Activated CD4-positive, alpha-beta T cell treated with anti-CD3 and anti-CD28 coated beads for 36 hours (primary cell): Measurements from ENCODE around the gene SLC25A2. TPM values are rescaled to one million over a fixed set of nuclear protein-coding genes. Genes with fewer than 3 reads are reported as not detected.
A peak's percentile ranks its signal among the peaks of the same experiment; 100 is the strongest.
"Not testable (repeated sequence)": the region's sequence is repeated elsewhere in the genome, so short reads cannot be mapped to it uniquely, and the experiment has no call there.

Experiments
- ATAC-seq: fragments of 200-7000 bp; cut with Tn5 transposase; one replicate; pipeline ENCODE4 v1.10.0; 2021; ENCODE audit warnings: mild to moderate bottlenecking, moderate library complexity
- CTCF ChIA-PET: fragments of 350-600 bp; sonication (Branson Sonifier 250); formaldehyde crosslinking; loops from one replicate; lab custom pipeline; 2021; ENCODE audit warnings: antibody characterized with exemption; lab: Charles Lee
- POLR2A ChIA-PET: fragments of 350-600 bp; sonication (Branson Sonifier 250); formaldehyde crosslinking; loops from one replicate; lab custom pipeline; 2021; ENCODE audit warnings: antibody characterized with exemption, inconsistent platforms; lab: Charles Lee
- DNase-seq: peaks from one replicate; pipeline ENCODE4 v3.0.0-alpha.2; 2020
- H3K27ac Mint-ChIP-seq: one replicate; pipeline ENCODE4 v1.8.0; 2021; ENCODE audit warnings: mixed read lengths
- H3K27me3 Mint-ChIP-seq: one replicate; pipeline ENCODE4 v1.8.0; 2021; ENCODE audit warnings: mixed read lengths
- H3K36me3 Mint-ChIP-seq: one replicate; pipeline ENCODE4 v1.8.0; 2021; ENCODE audit warnings: low read depth, mixed read lengths
- H3K4me1 Mint-ChIP-seq: one replicate; pipeline ENCODE4 v1.8.0; 2021; ENCODE audit warnings: mixed read lengths
- H3K4me3 Mint-ChIP-seq: one replicate; pipeline ENCODE4 v1.8.0; 2021; ENCODE audit warnings: mild to moderate bottlenecking, moderate library complexity, mixed read lengths
- H3K9me3 Mint-ChIP-seq: one replicate; pipeline ENCODE4 v1.8.0; 2021; ENCODE audit warnings: low read depth, mixed read lengths
- intact Hi-C, 2 experiments: fragments of 100-400 bp; cut with DNase I in 1 of 2; cut with micrococcal nuclease in 1 of 2; formaldehyde crosslinking; loops; one replicate each; pipeline versions ENCODE4 v1.14.2 to v1.15.1; 2022 to 2024; cut with DNase I, micrococcal nuclease
- total RNA-seq, 2 experiments: library from RNA; stranded (reverse); gene quantifications; one replicate each; pipeline ENCODE4 v1.2.3, GENCODE V29; 2021

The SLC25A2 gene
- under 1 TPM; 0.27 to 0.30 TPM for total RNA-seq

- Mint-ChIP-seq H3K4me1 (no peaks in the 10 kb centered on the region), H3K36me3 (peaks cover 25% of the 10 kb centered on the region), H3K27me3 (no peaks in the 10 kb centered on the region), H3K9me3 (peaks cover 50% of the 10 kb centered on the region), H3K27ac (no peak within 1 kb of the TSS), H3K4me3 (no peak within 1 kb of the TSS)
- DNase-seq (no peak), ATAC-seq (no peak)
- intact Hi-C loops, result no loop called here
- ChIA-PET POLR2A (no interaction called here), CTCF (interaction anchor here (0.8 to 1.4 kb wide), 2 partner anchors 8 to 13 kb away, joined by 3 read pairs; no protein-coding TSS in a partner anchor)
These were observed at the start of gene SLC25A2 for GRCh38 chr5:141303756-141304155. TSS of gene SLC25A2 (minus strand) at chr5:141304049. CDS start at chr5:141303865, 184 bp downstream.

GRCh38 chr5:141351591-141351990 lies 47.7 kb upstream of the SLC25A2 start:
- H3K27me3 Mint-ChIP-seq, result peaks cover 65% of the 10 kb centered on the region
- ATAC-seq (no peak), DNase-seq (no peak)
- no peaks in the 10 kb centered on the region for H3K4me1 Mint-ChIP-seq
- ChIA-PET CTCF (interaction anchor here (0.6 kb wide), 1 partner anchor 159 kb away, joined by 3 read pairs; the partner anchor contains the start of gene PCDHB10), POLR2A (no interaction called here)
- H3K36me3 Mint-ChIP-seq, result peaks cover 8% of the 10 kb centered on the region
- no peak overlapping the region for H3K27ac Mint-ChIP-seq
- intact Hi-C loops, result no loop called here
- peaks cover 14% of the 10 kb centered on the region for H3K9me3 Mint-ChIP-seq
- no peak overlapping the region for H3K4me3 Mint-ChIP-seq

DNA sequence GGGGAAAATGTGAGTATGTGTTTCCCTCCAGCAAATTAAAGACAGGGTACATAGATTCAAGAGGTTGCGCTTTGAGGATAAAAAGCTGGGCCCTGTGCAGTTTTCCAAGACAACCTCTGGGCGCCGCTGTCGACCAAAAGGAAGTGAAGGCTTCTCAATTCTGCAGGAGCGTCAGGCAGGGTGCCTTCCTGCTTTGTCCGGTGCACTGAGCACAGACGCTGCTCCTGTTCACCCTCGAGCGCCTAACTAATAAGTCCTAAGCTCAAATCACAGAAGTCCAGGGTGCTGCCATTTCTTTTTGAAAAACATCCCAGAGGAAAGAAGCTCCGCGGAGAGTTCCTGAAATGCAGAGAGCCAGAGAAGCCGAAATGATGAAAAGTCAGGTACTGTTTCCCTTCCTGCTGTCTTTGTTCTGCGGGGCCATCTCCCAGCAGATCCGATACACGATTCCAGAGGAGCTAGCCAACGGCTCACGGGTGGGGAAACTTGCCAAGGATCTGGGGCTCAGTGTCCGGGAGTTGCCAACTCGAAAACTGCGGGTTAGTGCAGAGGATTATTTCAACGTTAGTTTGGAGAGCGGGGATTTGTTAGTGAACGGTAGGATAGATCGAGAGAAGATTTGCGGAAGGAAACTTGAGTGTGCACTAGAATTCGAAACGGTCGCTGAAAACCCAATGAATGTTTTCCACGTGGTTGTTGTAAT lies 46.2 kb upstream of the SLC25A2 start, which contains the start of gene PCDHGB1:
Gene PCDHGB1 (plus strand): TSS at position 183 of the 703 bp plus-strand sequence. CDS start 162 bp downstream, at position 345.
- intact Hi-C loops, result loop anchor here (1.0 to 10.0 kb wide), 2 partner anchors 12 to 245 kb away; partner anchors contain the start of gene PCDHB3 (in 1 of the 2)
- H3K27me3 Mint-ChIP-seq, result peaks cover 63% of the 10 kb centered on the region
- peaks cover 17% of the 10 kb centered on the region for H3K36me3 Mint-ChIP-seq
- DNase-seq (peak; percentile 68), ATAC-seq (peak; percentile 71)
- CTCF ChIA-PET, result interaction anchor here (0.7 to 1.6 kb wide), 6 partner anchors 12 to 208 kb away, joined by 3 to 6 read pairs (median 4); partner anchors contain the start of genes PCDHGA10, PCDHGA12, PCDHGA2 and PCDHGB3
- peaks cover 20% of the 10 kb centered on the region for H3K9me3 Mint-ChIP-seq
- H3K4me1 Mint-ChIP-seq, result no peaks in the 10 kb centered on the region
- peak within 1 kb of the TSS; percentile 31 for H3K4me3 Mint-ChIP-seq
- no peak within 1 kb of the TSS for H3K27ac Mint-ChIP-seq
- POLR2A ChIA-PET, result no interaction called here

DNA sequence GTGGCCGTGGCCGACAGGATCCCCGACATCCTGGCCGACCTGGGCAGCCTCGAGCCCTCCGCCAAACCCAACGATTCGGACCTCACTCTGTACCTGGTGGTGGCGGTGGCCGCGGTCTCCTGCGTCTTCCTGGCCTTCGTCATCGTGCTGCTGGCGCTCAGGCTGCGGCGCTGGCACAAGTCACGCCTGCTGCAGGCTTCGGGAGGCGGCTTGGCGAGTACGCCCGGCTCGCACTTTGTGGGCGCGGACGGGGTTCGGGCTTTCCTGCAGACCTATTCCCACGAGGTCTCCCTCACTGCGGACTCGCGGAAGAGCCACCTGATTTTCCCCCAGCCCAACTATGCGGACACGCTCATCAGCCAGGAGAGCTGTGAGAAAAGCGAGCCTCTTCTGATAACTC lies 42.2 kb upstream of the SLC25A2 start:
- peaks cover 23% of the 10 kb centered on the region for H3K36me3 Mint-ChIP-seq
- DNase-seq, result not testable (repeated sequence)

DNA sequence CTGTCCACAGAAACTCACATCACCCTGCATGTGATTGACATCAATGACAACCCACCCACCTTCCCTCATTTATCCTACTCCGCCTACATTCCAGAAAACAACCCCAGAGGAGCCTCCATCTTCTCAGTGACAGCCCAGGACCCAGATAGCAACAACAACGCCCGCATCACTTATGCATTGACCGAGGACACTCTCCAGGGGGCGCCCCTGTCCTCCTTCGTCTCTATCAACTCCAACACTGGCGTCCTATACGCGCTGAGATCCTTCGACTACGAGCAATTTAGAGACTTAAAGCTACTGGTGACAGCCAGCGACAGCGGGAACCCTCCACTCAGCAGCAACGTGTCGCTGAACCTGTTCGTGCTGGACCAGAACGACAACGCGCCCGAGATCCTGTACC lies 41.5 kb upstream of the SLC25A2 start:
- intact Hi-C loops, result loop anchor here in 1 of 2 experiments (10.0 kb wide), 1 partner anchor 241 kb away; the partner anchor contains the start of gene PCDHB3
- DNase-seq (no peak), ATAC-seq (no peak)
- Mint-ChIP-seq H3K36me3 (peaks cover 23% of the 10 kb centered on the region), H3K4me3 (no peak overlapping the region), H3K27me3 (peaks cover 60% of the 10 kb centered on the region), H3K4me1 (no peaks in the 10 kb centered on the region), H3K27ac (no peak overlapping the region), H3K9me3 (peaks cover 31% of the 10 kb centered on the region)
- CTCF ChIA-PET, result interaction anchor here (2.2 kb wide), 1 partner anchor 15 kb away, joined by 6 read pairs; the partner anchor contains the start of gene PCDHGA1
- POLR2A ChIA-PET, result no interaction called here

More for the DNA sequence above, 42.2 kb upstream of the SLC25A2 start:
- POLR2A ChIA-PET, ATAC-seq, H3K27ac Mint-ChIP-seq, H3K4me1 Mint-ChIP-seq, H3K4me3 Mint-ChIP-seq: not testable (repeated sequence)
- CTCF ChIA-PET, result interaction anchor here (0.6 kb wide), 1 partner anchor 221 kb away, joined by 4 read pairs; no protein-coding TSS in a partner anchor
- Mint-ChIP-seq H3K9me3 (peaks cover 31% of the 10 kb centered on the region), H3K27me3 (peaks cover 64% of the 10 kb centered on the region)
- intact Hi-C loops, result loop anchor here in 1 of 2 experiments (10.0 kb wide), 1 partner anchor 241 kb away; the partner anchor contains the start of gene PCDHB3

- peaks cover 25% of the 10 kb centered on the region for H3K36me3 Mint-ChIP-seq
- ChIA-PET POLR2A (no interaction called here), CTCF (interaction anchor here (0.6 to 2.4 kb wide), 14 partner anchors 9 to 642 kb away, joined by 3 to 10 read pairs (median 4); partner anchors contain the start of genes PCDHGA1, PCDHGA10, PCDHGA12 and TAF7)
- no peak for ATAC-seq
- DNase-seq, result no peak
- H3K9me3 Mint-ChIP-seq, result peaks cover 35% of the 10 kb centered on the region
- no peaks in the 10 kb centered on the region for H3K4me1 Mint-ChIP-seq
- H3K27ac Mint-ChIP-seq, result no peak overlapping the region
- intact Hi-C loops, result loop anchor here in 1 of 2 experiments (10.0 kb wide), 1 partner anchor 239 kb away; the partner anchor contains the start of gene PCDHB3
- H3K27me3 Mint-ChIP-seq, result peaks cover 61% of the 10 kb centered on the region
- peak overlapping the region; percentile 43 for H3K4me3 Mint-ChIP-seq
These were observed 40.2 kb upstream of the SLC25A2 start for GRCh38 chr5:141343953-141344463.

DNA sequence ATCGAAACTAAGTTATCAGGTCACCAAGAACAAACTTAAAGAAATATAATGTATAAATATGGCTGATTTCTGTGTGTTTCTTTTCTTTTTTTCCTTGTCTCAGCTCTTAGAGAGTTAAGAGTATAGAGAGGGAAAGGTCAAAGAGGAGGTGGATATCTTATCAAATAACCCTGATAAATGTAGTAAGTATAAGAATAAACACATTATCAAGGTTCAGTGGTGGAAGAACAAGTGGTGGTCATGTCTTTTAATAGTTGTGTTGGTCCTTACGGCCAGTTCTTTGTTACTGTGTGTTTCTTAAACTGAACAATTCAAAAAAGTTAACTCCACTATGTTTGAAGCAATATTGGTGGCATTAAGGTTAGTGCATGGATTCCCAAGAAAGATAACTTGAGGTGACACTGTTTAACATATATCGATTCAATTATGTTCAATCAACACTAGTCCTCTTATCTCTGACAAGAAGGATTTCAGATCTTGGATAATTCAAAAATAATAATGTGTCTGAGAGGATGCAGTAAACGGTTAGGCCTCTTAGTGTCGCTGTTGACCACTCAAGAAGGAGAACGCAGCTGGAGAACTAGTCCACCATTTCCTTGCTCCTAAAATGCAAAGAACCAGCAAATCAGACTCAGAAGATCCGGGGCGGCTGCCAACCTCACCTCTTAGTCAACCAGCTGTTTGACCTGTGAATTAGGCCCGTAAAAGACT lies 39.5 kb upstream of the SLC25A2 start, which contains the start of gene PCDHGA3:
Gene PCDHGA3 (plus strand): TSS at position 588 of the 711 bp plus-strand sequence. CDS start 205 bp downstream, outside the sequence.
- peaks cover 41% of the 10 kb centered on the region for H3K9me3 Mint-ChIP-seq
- intact Hi-C loops, result loop anchor here in 1 of 2 experiments (10.0 kb wide), 1 partner anchor 239 kb away; the partner anchor contains the start of gene PCDHB3
- DNase-seq (peak; percentile 43), ATAC-seq (no peak)
- POLR2A ChIA-PET, result no interaction called here
- CTCF ChIA-PET, result interaction anchor here (0.6 to 2.4 kb wide), 12 partner anchors 9 to 195 kb away, joined by 3 to 10 read pairs (median 4); partner anchors contain the start of genes PCDHGA1, PCDHGA10, PCDHGA12 and TAF7
- no peaks in the 10 kb centered on the region for H3K4me1 Mint-ChIP-seq
- H3K4me3 Mint-ChIP-seq, result peak within 1 kb of the TSS; percentile 43
- H3K27me3 Mint-ChIP-seq, result peaks cover 62% of the 10 kb centered on the region
- H3K36me3 Mint-ChIP-seq, result peaks cover 27% of the 10 kb centered on the region
- no peak within 1 kb of the TSS for H3K27ac Mint-ChIP-seq

DNA sequence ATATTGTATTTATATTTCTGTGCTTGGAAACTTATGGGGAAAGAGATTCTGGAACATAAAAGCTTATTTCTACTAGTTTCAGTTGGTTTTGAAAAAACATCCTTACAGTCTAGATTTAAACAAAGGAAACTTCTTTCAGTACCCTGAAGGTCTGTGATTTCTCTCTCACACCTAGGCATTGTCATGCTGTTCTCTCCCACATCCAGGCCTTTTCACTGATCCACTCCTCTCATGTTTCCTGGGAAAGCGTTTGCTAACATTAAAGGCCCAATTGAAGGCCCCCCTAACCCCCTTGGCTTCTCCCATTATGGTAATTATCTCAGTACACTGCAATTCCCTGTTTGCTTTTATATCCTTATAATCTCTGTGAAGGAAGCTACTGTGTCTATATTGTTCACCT lies 38.9 kb upstream of the SLC25A2 start:
- no peaks in the 10 kb centered on the region for H3K4me1 Mint-ChIP-seq
- H3K36me3 Mint-ChIP-seq, result peaks cover 33% of the 10 kb centered on the region
- H3K27ac Mint-ChIP-seq, result no peak overlapping the region
- ChIA-PET CTCF (interaction anchor here (0.6 to 2.4 kb wide), 4 partner anchors 22 to 642 kb away, joined by 3 to 9 read pairs (median 4); partner anchors contain the start of genes PCDHGA10, TAF7 and ZMAT2), POLR2A (no interaction called here)
- H3K27me3 Mint-ChIP-seq, result peaks cover 65% of the 10 kb centered on the region
- peaks cover 47% of the 10 kb centered on the region for H3K9me3 Mint-ChIP-seq
- DNase-seq (no peak), ATAC-seq (no peak)
- H3K4me3 Mint-ChIP-seq, result no peak overlapping the region
- intact Hi-C loops, result loop anchor here in 1 of 2 experiments (10.0 kb wide), 1 partner anchor 238 kb away; the partner anchor contains the start of gene PCDHB3

GRCh38 chr5:141340781-141341354 lies 37.0 kb upstream of the SLC25A2 start:
- peaks cover 52% of the 10 kb centered on the region for H3K9me3 Mint-ChIP-seq
- CTCF ChIA-PET, result interaction anchor here (3.4 kb wide), 1 partner anchor 13 kb away, joined by 22 read pairs; no protein-coding TSS in a partner anchor
- H3K4me1 Mint-ChIP-seq, H3K27ac Mint-ChIP-seq, DNase-seq, ATAC-seq, POLR2A ChIA-PET, H3K4me3 Mint-ChIP-seq: not testable (repeated sequence)
- intact Hi-C loops, result loop anchor here in 1 of 2 experiments (10.0 kb wide), 1 partner anchor 236 kb away; the partner anchor contains the start of gene PCDHB3
- peaks cover 31% of the 10 kb centered on the region for H3K36me3 Mint-ChIP-seq
- peaks cover 68% of the 10 kb centered on the region for H3K27me3 Mint-ChIP-seq
